ENCODE data around the gene WDFY2. TPM values are rescaled to one million over a fixed set of nuclear protein-coding genes. Genes with fewer than 3 reads are reported as not detected.

Gene WDFY2
- total and polyA plus RNA-seq, 2 of the 8 experiments (the other 6 are each of a cell fraction or from before 2014, with no cell fraction given) = 13.9 to 29.0 TPM

DNA sequence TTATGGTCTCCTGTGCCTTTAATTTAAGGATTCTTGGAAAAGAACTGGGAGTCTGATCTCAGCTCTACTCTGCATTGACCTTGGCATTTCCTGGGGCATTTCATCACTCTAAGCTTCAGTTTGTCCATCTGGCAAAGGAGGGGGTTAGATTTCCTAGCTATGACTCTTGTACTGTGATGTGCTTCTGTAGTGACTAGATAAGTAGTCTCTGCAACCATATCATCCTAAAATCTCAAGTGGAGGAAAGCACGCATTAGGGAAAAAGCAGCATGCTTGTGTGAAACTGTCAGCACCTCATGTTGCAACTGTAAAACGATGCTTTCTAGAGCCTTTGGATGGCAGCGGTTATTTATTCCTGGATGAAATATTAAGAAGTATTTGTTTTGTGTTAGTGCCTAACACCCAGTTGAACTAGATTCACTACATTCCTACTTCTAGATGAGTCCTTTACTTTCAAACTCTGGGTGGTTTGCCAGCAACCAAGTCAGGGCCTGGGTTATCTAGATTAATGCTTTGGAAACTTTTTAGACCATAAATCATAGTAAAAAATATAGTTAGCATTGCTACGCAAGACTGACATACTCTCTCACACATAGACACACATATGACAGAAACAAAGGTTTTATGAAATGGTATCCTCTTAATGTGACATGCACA lies 6.8 kb downstream of the WDFY2 start (continued):
- TF ChIP-seq CTCF (IDR thresholded peaks at IDR 0.05; ENCODE audit: control extremely low read depth in 1 of 3, insufficient read depth in 1 of 3, low read depth in 1 of 3, low read length in 3 of 3) (no peak), TCF12 (IDR thresholded peaks at IDR 0.05; ENCODE audit: low read depth, low read length) (no peak), HDAC2 (IDR thresholded peaks at IDR 0.05; ENCODE audit: borderline replicate concordance in 1 of 2, low read depth in 2 of 2, low read length in 2 of 2) (no peak), CREB1 (IDR thresholded peaks at IDR 0.05) (no peak), CHD1 (IDR thresholded peaks at IDR 0.05; ENCODE audit: low read depth, low read length) (no peak), KDM4A (IDR thresholded peaks at IDR 0.05; ENCODE audit: low read depth, low read length, severe bottlenecking) (no peak), POLR2A (IDR thresholded peaks at IDR 0.05; ENCODE audit: control extremely low read depth in 1 of 2, low read depth in 2 of 2, low read length in 2 of 2) (no peak), ATF2 (IDR thresholded peaks at IDR 0.05; ENCODE audit: low read length) (no peak), SIRT6 (IDR thresholded peaks at IDR 0.05; ENCODE audit: low read length) (no peak)

All from H1 (cell line).